SU-DHL-6 (cell line): ENCODE data around the gene NFIA.

Experiments
- CTCF ChIP-seq: fragments of 200-600 bp; sonication (generic); IDR thresholded peaks from one replicate; pipeline ENCODE4 v1.5.1; 2017; ENCODE audit warnings: antibody characterized with exemption, mild to moderate bottlenecking, low read length, moderate library complexity; ENCODE audit not compliant: insufficient read depth, poor library complexity, severe bottlenecking
- EZH2phosphoT487 ChIP-seq: fragments of 200-600 bp; sonication (generic), shearing (Covaris generic); conservative IDR thresholded peaks from 2 replicates; pipeline ENCODE4 v1.6.1; 2018; ENCODE audit warnings: mild to moderate bottlenecking, antibody characterized with exemption, low read length, moderate library complexity, mixed read lengths

- TF ChIP-seq EZH2phosphoT487 (no peak), CTCF (no peak)
These were observed 69.7 kb downstream of the NFIA start for GRCh38 chr1:61152066-61152465.
